Esophagus muscularis mucosa (tissue), 4 donors: Measurements from ENCODE around the gene RAB11B. TPM values are rescaled to one million over a fixed set of nuclear protein-coding genes. Genes with fewer than 3 reads are reported as not detected.

Source experiments
- DNase-seq: peaks from one replicate; pipeline ENCODE4 v3.0.0-alpha.2; 2017; ENCODE audit errors: extremely low spot score
- H3K27ac ChIP-seq, 4 donors: fragments of 200-600 bp; sonication (generic); replicated peaks in 1 of 4; 1 replicate in 3 of 4; 2 replicates in 1 of 4; pipeline ENCODE4 v1.5.1; 2016 to 2019; ENCODE audit warnings: mild to moderate bottlenecking in 1 of 4
- H3K27me3 ChIP-seq, 4 donors: fragments of 200-600 bp; sonication (generic); one replicate each; pipeline versions ENCODE4 v1.5.1 to v1.6.0; 2016 to 2019
- H3K36me3 ChIP-seq, 4 donors: fragments of 200-600 bp; sonication (generic); one replicate each; pipeline ENCODE4 v1.5.1; 2016 to 2019
- H3K4me1 ChIP-seq, 4 donors: fragments of 200-600 bp; sonication (generic); one replicate each; pipeline ENCODE4 v1.5.1; 2016 to 2019
- H3K4me3 ChIP-seq, 4 donors: fragments of 200-600 bp; sonication (generic); 1 replicate in 2 of 4; 2 replicates in 2 of 4; pipeline ENCODE4 v1.5.1; 2016 to 2019; ENCODE audit warnings: mild to moderate bottlenecking in 4 of 4, moderate library complexity in 1 of 4
- H3K9me3 ChIP-seq, 4 donors: fragments of 200-600 bp; sonication (generic); 1 replicate in 3 of 4; 2 replicates in 1 of 4; pipeline ENCODE4 v1.5.1; 2016 to 2019
- EP300 ChIP-seq: sonication (generic); formaldehyde crosslinking; IDR thresholded peaks from one replicate; pipeline ENCODE4 v1.6.1; 2017; ENCODE audit warnings: antibody characterized with exemption
- POLR2A ChIP-seq: fragments of 450-650 bp; IDR thresholded peaks from one replicate; pipeline ENCODE4 v1.6.1; 2017; ENCODE audit warnings: antibody characterized with exemption, moderate library complexity, mild to moderate bottlenecking, low read depth
- POLR2AphosphoS5 ChIP-seq, 2 donors: sonication (generic); formaldehyde crosslinking; IDR thresholded peaks; one replicate each; pipeline ENCODE4 v1.6.1; 2017; ENCODE audit warnings: antibody characterized with exemption in 2 of 2
- WGBS: methylation state at CpG from one replicate; pipeline ENCODE4 v1.1.5; 2018; 5-methylcytosine and 5-hydroxymethylcytosine counted together
- intact Hi-C: fragments of 100-400 bp; cut with DNase I; formaldehyde crosslinking; loops from one replicate; pipeline ENCODE4 v1.15.1; 2023
- total RNA-seq, 4 donors: library from RNA; depleted of rRNA; stranded (reverse); fragments of >200 nt; gene quantifications; one replicate each; pipeline versions ENCODE4 v1.1.0 to v1.2.1, GENCODE V29; 2016
- TF ChIP-seq, protein P1 (sequence below), 3 experiments: fragments of 200-600 bp in 2 of 3; fragments of 450-650 bp in 1 of 3; sonication (generic) in 2 of 3; IDR thresholded peaks; one replicate each; pipeline ENCODE4 v1.5.1; 2017 to 2019; ENCODE audit warnings: antibody characterized with exemption in 3 of 3, mild to moderate bottlenecking in 2 of 3, moderate library complexity in 1 of 3

RAB11B gene
- total RNA-seq, 4 donors from 2014 or later = 27.8 to 101 (median 42.3) TPM

GRCh38 chr19:8399681-8400188 is 9.6 kb downstream of the RAB11B start:
- intact Hi-C loops = no loop called here
- WGBS = 96% methylated on average over 27 of the region's 34 CpGs
- Histone ChIP-seq H3K27ac (no peak overlapping the region), H3K9me3 (no peaks in the 10 kb centered on the region), H3K27me3 (no peaks in the 10 kb centered on the region), H3K4me3 (no peak overlapping the region), H3K36me3 (peaks cover 29 to 57% (median 56%) of the 10 kb centered on the region in 4 donors), H3K4me1 (peaks cover 37 to 49% (median 39%) of the 10 kb centered on the region in 4 donors)
- TF ChIP-seq, protein P1, sequence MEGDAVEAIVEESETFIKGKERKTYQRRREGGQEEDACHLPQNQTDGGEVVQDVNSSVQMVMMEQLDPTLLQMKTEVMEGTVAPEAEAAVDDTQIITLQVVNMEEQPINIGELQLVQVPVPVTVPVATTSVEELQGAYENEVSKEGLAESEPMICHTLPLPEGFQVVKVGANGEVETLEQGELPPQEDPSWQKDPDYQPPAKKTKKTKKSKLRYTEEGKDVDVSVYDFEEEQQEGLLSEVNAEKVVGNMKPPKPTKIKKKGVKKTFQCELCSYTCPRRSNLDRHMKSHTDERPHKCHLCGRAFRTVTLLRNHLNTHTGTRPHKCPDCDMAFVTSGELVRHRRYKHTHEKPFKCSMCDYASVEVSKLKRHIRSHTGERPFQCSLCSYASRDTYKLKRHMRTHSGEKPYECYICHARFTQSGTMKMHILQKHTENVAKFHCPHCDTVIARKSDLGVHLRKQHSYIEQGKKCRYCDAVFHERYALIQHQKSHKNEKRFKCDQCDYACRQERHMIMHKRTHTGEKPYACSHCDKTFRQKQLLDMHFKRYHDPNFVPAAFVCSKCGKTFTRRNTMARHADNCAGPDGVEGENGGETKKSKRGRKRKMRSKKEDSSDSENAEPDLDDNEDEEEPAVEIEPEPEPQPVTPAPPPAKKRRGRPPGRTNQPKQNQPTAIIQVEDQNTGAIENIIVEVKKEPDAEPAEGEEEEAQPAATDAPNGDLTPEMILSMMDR (IDR thresholded peaks at IDR 0.05) = no peak
- no peak for TF ChIP-seq POLR2AphosphoS5 (IDR thresholded peaks at IDR 0.05)
- no peak for TF ChIP-seq POLR2A
- no peak for TF ChIP-seq EP300
- no peak for DNase-seq

DNA sequence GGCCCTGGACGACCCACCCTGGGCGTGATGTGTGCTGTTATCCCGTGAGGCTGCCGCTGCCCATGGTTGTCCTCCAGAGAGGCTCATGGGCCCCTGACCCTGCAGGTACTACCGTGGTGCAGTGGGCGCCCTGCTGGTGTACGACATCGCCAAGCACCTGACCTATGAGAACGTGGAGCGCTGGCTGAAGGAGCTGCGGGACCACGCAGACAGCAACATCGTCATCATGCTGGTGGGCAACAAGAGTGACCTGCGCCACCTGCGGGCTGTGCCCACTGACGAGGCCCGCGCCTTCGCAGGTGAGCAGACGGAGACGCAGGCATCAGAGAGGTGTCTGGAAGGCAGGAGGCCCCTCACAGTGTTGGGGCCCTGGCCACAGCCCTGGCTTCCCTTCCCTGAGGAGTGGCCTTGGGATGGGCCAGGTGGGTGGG is 11.8 kb downstream of the RAB11B start:
- H3K4me1 ChIP-seq = peaks cover 16 to 31% (median 18%) of the 10 kb centered on the region in 4 donors
- peaks cover 34 to 75% (median 64%) of the 10 kb centered on the region in 4 donors for H3K36me3 ChIP-seq
- H3K27ac ChIP-seq = no peak overlapping the region
- 97% methylated on average over 15 of the region's 21 CpGs for WGBS
- H3K4me3 ChIP-seq = no peak overlapping the region
- H3K27me3 ChIP-seq = no peaks in the 10 kb centered on the region
- TF ChIP-seq POLR2AphosphoS5 (IDR thresholded peaks at IDR 0.05) = no peak
- TF ChIP-seq POLR2A = no peak
- TF ChIP-seq, protein P1 (IDR thresholded peaks at IDR 0.05) = no peak
- no peak for TF ChIP-seq EP300
- intact Hi-C loops = no loop called here
- H3K9me3 ChIP-seq = no peaks in the 10 kb centered on the region
- no peak for DNase-seq

DNA sequence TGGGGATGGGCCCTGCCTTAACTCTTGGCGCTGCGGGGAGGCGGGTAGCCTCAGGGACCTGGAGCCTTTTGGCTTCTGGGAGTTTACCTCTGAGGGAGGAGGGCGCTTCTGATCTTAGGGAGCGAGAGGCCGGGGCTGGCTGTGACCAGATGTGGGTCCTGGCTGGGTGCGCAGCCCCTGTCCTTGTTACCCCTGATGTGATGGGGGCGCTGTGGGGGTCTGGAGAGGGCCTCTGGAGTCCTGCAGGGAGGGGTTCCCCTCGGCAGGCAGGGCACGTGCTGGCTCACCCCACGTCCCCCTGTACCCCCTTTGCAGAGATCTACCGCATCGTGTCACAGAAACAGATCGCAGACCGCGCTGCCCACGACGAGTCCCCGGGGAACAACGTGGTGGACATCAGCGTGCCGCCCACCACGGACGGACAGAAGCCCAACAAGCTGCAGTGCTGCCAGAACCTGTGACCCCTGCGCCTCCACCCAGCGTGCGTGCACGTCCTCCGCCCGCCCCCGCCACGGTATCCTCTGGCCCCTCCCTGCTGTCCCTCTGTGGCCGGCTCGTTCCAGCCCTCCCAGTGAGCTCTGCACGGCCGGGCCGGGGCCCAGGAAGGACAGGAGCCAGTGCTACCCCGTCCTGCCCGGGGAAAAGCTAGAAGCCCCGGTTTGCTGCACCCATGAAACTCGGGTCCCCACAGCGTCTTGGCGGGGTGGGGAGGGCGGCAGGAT is 13.1 kb downstream of the RAB11B start:
- intact Hi-C loops = no loop called here
- peaks cover 34 to 75% (median 62%) of the 10 kb centered on the region in 4 donors for H3K36me3 ChIP-seq
- H3K4me1 ChIP-seq = peaks cover 3 to 19% (median 6%) of the 10 kb centered on the region in 4 donors
- TF ChIP-seq POLR2A = no peak
- TF ChIP-seq POLR2AphosphoS5 (IDR thresholded peaks at IDR 0.05) = no peak
- TF ChIP-seq, protein P1 (IDR thresholded peaks at IDR 0.05) = no peak
- TF ChIP-seq EP300 = no peak
- DNase-seq = no peak
- no peaks in the 10 kb centered on the region for H3K9me3 ChIP-seq
- H3K27ac ChIP-seq = no peak overlapping the region
- no peaks in the 10 kb centered on the region for H3K27me3 ChIP-seq
- H3K4me3 ChIP-seq = no peak overlapping the region
- 84% methylated on average over 24 of the region's 44 CpGs for WGBS

DNA sequence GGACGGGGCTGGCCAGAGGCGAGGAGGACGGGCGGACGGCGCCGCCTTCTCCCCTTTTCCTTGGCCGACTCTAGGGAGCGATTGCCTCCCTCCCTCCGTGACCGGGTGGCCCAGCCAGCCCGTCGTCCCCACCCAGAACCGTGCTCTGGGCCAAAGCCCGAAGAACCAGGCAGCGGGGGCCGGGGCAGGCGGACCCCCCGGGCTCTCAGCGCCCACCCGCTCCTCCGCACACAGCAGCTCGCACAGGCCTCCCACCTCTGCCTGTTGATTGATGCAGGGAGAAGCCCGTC is 13.6 kb downstream of the RAB11B start:
- Histone ChIP-seq H3K4me3 (no peak overlapping the region), H3K27me3 (no peaks in the 10 kb centered on the region), H3K4me1 (peaks cover 0 to 14% (median 2%) of the 10 kb centered on the region in 4 donors), H3K9me3 (no peaks in the 10 kb centered on the region), H3K36me3 (peaks cover 34 to 75% (median 62%) of the 10 kb centered on the region in 4 donors), H3K27ac (no peak overlapping the region)
- intact Hi-C loops = no loop called here
- DNase-seq = no peak
- 86% methylated on average over 12 of the region's 24 CpGs for WGBS
- no peak for TF ChIP-seq POLR2A
- TF ChIP-seq EP300 = no peak
- TF ChIP-seq, protein P1 (IDR thresholded peaks at IDR 0.05) = no peak
- no peak for TF ChIP-seq POLR2AphosphoS5 (IDR thresholded peaks at IDR 0.05)
